GM12865 (cell line): ENCODE results near the gene PPP6R3.
"Not testable (repeated sequence)": the region's sequence is repeated elsewhere in the genome, so short reads cannot be mapped to it uniquely, and the experiment has no call there.

Source experiments
- DNase-seq: peaks from one replicate; pipeline ENCODE4 v3.0.0; 2010; ENCODE audit warnings: low read depth
- H3K4me3 ChIP-seq: 2 replicates; pipeline ENCODE4 v1.5.1; 2011; ENCODE audit warnings: mild to moderate bottlenecking, low read depth, low read length, control low read depth
- TF ChIP-seq, protein P1 (sequence below): IDR thresholded peaks from 2 replicates; pipeline ENCODE4 v1.5.1; 2011; ENCODE audit warnings: low read length, control low read depth, low read depth, inconsistent platforms; ENCODE audit not compliant: insufficient read depth; ENCODE audit errors: missing control alignments

Gene PPP6R3

DNA sequence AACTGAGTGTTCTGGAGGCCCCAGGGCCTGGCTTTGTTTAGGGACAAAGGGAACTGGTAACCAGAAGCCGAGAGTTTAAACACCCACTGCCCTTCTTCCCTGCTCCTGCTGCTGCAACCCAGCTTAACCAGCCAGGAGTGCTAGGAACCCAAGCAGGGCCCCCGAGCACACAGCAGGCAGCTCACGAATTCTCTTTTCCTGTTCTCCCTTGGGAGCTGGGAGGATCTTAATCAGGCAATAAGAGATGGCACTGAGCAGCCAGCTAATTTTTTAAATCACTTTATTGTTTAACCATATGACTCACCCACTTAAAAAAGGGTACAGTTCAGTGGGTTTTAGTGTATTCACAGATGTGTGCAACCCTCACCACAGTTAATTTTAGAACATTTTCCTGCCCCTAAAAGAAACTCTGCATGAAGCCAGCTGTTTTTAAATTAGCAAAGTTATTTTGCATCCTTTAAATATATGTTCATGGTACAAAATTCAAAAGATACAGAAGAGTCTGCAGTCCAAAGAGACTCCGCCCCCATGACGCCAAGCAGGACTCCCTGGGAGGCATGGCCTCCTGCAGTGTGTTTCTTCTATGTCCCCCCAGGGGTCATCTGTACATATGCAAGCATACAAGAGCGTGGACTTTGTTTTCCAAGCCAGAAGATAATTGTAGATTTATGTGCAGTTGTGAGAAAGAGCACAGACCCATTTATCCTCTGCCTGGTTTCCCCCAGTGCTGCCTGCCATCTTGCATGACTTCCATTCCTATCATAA, 18.9 kb upstream of the PPP6R3 start:
- DNase-seq: no peak
- TF ChIP-seq, protein P1, sequence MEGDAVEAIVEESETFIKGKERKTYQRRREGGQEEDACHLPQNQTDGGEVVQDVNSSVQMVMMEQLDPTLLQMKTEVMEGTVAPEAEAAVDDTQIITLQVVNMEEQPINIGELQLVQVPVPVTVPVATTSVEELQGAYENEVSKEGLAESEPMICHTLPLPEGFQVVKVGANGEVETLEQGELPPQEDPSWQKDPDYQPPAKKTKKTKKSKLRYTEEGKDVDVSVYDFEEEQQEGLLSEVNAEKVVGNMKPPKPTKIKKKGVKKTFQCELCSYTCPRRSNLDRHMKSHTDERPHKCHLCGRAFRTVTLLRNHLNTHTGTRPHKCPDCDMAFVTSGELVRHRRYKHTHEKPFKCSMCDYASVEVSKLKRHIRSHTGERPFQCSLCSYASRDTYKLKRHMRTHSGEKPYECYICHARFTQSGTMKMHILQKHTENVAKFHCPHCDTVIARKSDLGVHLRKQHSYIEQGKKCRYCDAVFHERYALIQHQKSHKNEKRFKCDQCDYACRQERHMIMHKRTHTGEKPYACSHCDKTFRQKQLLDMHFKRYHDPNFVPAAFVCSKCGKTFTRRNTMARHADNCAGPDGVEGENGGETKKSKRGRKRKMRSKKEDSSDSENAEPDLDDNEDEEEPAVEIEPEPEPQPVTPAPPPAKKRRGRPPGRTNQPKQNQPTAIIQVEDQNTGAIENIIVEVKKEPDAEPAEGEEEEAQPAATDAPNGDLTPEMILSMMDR: no peak
- H3K4me3 ChIP-seq: no peak overlapping the region

DNA sequence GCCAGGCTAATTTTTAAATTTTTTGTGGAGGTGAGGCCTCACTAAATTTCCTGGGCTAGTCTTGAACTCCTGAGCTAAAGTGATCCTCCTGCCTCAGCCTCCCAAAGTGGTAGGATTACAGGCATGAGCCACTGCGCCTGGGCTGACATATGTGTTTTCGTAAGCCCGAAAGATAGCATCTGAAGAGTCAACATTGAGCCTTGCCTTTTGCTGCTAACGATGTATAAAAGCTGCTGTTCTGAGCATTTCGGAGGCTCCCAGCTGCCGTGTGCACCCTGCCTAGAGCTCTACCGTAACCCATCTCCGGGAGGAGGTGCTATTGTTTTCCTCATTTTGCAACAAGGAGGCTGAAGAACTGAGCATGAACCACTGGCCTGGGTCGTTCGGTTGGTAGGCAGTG, 18.1 kb upstream of the PPP6R3 start:
- TF ChIP-seq, protein P1: no peak
- H3K4me3 ChIP-seq: no peak overlapping the region
- no peak for DNase-seq

DNA sequence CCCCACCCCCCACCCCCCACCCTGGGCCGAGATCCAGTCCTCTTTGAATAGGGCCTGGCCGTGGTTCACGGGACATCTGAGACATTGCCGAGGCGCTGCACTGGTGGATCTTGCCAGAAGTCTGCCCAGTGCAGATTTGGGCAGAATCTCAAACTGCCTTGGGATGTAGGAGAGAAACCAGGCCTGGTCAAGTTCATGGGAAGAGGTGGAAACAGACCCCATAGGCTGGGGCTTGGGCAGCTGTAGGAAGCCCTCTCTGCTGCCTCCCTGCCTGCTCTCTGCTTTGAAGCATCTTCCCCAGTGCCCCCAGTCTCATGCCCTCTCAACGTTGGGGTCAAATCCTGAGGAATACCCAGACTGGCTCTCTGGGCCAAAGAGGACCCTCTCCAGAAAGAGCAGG, 16.0 kb upstream of the PPP6R3 start:
- H3K4me3 ChIP-seq: no peak overlapping the region
- TF ChIP-seq, protein P1: no peak
- DNase-seq: no peak

DNA sequence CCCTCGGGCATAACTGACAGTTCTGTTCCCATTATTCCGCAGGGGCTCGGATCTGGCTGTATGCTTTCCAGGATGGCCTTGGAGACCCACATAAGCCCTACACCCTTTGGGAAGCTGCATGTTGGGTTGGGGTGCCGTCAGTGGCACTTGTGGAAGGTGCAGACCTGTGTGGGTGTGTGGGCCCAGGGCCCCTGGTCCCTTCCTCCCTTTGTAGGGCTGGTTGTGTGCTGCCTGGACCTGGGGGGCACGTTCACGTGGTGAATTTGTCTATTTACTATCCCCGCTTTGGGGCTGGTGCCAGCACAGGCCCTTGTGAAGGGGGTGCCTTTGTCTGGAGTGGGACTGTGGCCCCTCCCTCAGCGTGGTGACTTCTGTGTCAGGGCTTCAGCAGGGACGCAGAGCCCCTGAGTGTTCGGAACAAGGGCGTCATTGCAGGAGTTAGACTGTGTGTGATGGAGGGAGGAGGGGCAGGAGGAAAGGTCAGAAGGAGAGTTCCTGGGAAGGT, 15.0 kb upstream of the PPP6R3 start:
- H3K4me3 ChIP-seq: no peak overlapping the region
- DNase-seq: no peak
- TF ChIP-seq, protein P1: no peak

DNA sequence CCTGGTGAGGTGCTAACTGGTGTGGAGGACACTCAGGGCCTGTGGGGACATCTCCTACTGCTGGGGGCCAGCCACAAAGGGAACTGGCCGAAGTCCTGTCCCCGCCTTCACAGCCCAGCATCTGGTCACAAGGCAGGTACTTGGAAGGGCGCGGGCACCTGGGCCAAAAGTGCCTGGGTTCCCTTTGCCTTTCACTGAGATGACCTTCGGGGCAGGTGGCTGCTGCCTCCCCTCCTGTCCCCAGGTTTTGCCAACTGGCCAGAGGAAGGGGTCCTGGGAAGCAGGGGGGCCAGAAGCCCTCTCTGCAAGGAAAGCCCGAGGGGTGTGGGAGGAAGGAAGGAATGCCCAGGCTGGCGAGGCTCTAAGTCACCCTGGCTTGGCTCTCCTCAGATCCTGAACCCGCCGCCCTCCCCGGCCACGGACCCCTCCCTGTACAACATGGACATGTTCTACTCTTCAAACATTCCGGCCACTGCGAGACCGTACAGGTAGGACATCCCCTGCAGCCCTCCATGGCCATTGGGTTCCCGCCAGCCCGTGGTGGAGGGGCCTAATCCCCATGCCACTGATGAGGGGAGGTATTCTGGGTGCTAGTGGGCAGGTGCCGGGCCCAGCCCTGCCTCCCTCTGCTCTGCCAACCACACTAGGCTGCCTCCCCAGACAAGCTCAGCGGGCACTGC, 14.4 kb upstream of the PPP6R3 start:
- H3K4me3 ChIP-seq: no peak overlapping the region
- no peak for DNase-seq
- TF ChIP-seq, protein P1: no peak

DNA sequence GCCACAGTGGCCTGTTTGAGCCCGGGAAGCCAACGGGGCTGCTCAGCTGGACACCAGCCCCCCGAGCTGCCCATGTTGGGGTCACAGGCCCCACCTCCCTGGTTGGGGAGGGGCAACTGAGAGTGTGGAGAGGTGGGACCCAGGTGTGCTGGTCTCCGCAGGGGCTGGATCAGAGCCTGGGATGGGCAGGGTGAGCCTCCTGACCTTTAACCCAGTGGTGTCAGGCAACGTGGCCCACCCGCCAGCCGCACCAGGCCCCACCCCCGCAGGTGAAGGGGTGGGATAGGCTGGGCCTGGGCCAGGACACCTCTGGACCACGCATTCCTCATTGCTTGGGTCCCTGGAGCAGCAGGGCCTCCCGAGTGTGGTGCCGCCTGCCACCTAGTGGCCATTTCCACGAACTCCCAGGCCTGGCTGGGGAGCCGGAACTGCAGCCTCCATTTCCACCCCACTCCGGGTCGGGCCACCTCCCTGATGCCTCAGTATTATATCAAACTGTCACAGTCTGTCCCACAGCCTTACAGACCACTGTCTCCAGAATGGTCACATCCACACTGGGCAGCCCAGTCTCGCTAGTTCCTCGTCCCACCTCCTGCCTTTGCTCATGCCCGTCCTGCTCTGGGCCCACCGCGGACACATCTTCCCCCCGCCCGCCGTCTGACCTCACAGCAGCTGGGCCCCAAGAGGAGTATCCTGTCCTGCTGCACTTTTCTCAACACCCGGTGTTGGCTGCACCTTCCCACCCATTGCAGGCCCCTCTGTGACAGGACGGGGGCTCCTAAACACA, 13.3 kb upstream of the PPP6R3 start:
- DNase-seq: peak; percentile 84
- TF ChIP-seq, protein P1: peak; percentile 95
- no peak overlapping the region for H3K4me3 ChIP-seq

DNA sequence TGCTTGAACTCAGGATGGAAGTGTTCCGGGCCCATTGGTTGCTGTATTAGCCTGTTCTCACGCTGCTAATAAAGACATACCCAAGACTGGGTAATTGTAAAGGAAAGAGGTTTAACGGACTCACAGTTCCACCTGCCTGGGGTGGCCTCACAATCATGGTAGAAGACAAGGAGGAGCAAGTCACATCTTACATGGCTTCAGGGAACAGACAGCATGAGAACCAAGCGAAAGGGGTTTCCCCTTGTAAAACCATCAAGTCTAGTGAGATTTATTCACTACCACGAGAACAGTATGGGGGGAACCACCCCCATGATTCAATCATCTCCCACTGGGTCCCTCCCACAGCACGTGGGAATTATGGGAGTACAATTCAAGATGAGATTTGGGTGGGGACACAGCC, 12.6 kb upstream of the PPP6R3 start:
- DNase-seq, H3K4me3 ChIP-seq: not testable (repeated sequence)
